K562 (cell line): Measurements from ENCODE around the gene ARHGAP26. TPM values are rescaled to one million over a fixed set of nuclear protein-coding genes. Genes with fewer than 3 reads are reported as not detected.

ENCODE experiments used
- BCLAF1 ChIP-seq, 2 experiments: fragments of 450-650 bp in 1 of 2; IDR thresholded peaks; 2 replicates each; pipeline ENCODE4 v1.6.1; 2011 to 2017; ENCODE audit warnings: low read depth in 2 of 2, antibody characterized with exemption in 1 of 2, borderline replicate concordance in 1 of 2, low read length in 1 of 2, mild to moderate bottlenecking in 1 of 2, mixed read lengths in 1 of 2; ENCODE audit not compliant: control insufficient read depth in 1 of 2
- HDAC8 ChIP-seq: fragments of 450-650 bp; IDR thresholded peaks from 2 replicates; pipeline ENCODE4 v1.6.1; 2016; ENCODE audit warnings: mild to moderate bottlenecking, missing genetic modification characterization, moderate library complexity, missing compliant biosample characterization
- MAZ ChIP-seq, 2 experiments: fragments of 450-650 bp in 1 of 2; sonication (generic) in 1 of 2; formaldehyde crosslinking; IDR thresholded peaks in 1 of 2; conservative IDR thresholded peaks in 1 of 2; 2 replicates each; pipeline versions ENCODE4 v1.4.0 to v1.5.0; 2020; ENCODE audit warnings: mild to moderate bottlenecking in 1 of 2, missing genetic modification reagents in 1 of 2
- NFE2L1 ChIP-seq: fragments of 450-650 bp; IDR thresholded peaks from 2 replicates; pipeline ENCODE4 v1.6.1; 2016; ENCODE audit warnings: missing genetic modification characterization, low read depth, mild to moderate bottlenecking, missing compliant biosample characterization, moderate library complexity, borderline replicate concordance
- ZBED1 ChIP-seq: IDR thresholded peaks from 2 replicates; pipeline ENCODE4 v1.6.1; 2014
- polyA plus RNA-seq, 8 experiments: library from polyadenylated mRNA; depleted of rRNA in 4 of 8; stranded (reverse) in 5 of 8; unstranded in 3 of 8; fragments of >200 nt; fragmentation: Nextera tagmentation in 2 of 8; fragmentation: Illumina TruSeq in 1 of 8; extraction: Ambion mirVana in 2 of 8; extraction: Trizol in 1 of 8; gene quantifications; 2 replicates each; pipeline versions ENCODE4 v1.2.1 to v1.2.3, GENCODE V29; 2011 to 2014; ENCODE audit warnings: inconsistent platforms in 1 of 8, missing spikeins in 1 of 8
- total RNA-seq, 7 experiments: library from RNA; depleted of rRNA in 6 of 7; stranded (reverse); fragments of >200 nt in 6 of 7; fragmentation: Illumina TruSeq in 2 of 7; extraction: Trizol in 2 of 7; gene quantifications; 2 replicates each; pipeline versions ENCODE4 v1.2.1 to v1.2.3, GENCODE V29; 2011 to 2021; ENCODE audit warnings: low replicate concordance in 1 of 7

The ARHGAP26 gene
- total and polyA plus RNA-seq, 9 of the 15 experiments (the other 6 are each of a cell fraction or from before 2014, with no cell fraction given), result 0.13 to 1.1 (median 0.55) TPM

GRCh38 chr5:143205883-143206195 is 435.7 kb downstream of the ARHGAP26 start (continued):
- no peak for TF ChIP-seq BCLAF1 (IDR thresholded peaks at IDR 0.05; ENCODE audit: borderline replicate concordance in 1 of 2, control insufficient read depth in 1 of 2, low read depth in 2 of 2, low read length in 1 of 2)
- no peak for TF ChIP-seq ZBED1
- no peak for TF ChIP-seq HDAC8 (tag)
- TF ChIP-seq MAZ (CRISPR knock-in tag; conservative IDR thresholded peaks at IDR 0.05 in 1 of 2, IDR thresholded peaks at IDR 0.05 in 1 of 2), result no peak
- no peak for TF ChIP-seq NFE2L1 (tag)
